Gastrocnemius medialis (tissue), 4 donors: ENCODE data around the gene SEMA6D. TPM values are rescaled to one million over a fixed set of nuclear protein-coding genes. Genes with fewer than 3 reads are reported as not detected.

Source experiments
- ATAC-seq, 2 donors: fragments of 150-250 bp; one replicate each; pipeline ENCODE4 v1.9.1; 2016
- DNase-seq, 2 donors: peaks; one replicate each; pipeline ENCODE4 v3.0.0-alpha.2; 2019
- H3K27ac ChIP-seq, 4 donors: fragments of 200-600 bp; sonication (generic); 1 replicate in 1 of 4; 2 replicates in 3 of 4; pipeline ENCODE4 v1.5.1; 2016 to 2018; ENCODE audit warnings: mild to moderate bottlenecking in 2 of 4, moderate library complexity in 1 of 4
- H3K27me3 ChIP-seq, 3 donors: fragments of 200-600 bp; sonication (generic) in 2 of 3; 1 replicate in 1 of 3; 2 replicates in 2 of 3; pipeline versions ENCODE4 v1.5.1 to v1.6.0; 2016 to 2019; ENCODE audit warnings: mild to moderate bottlenecking in 1 of 3, moderate library complexity in 1 of 3
- H3K36me3 ChIP-seq, 2 donors: fragments of 200-600 bp; sonication (generic) in 1 of 2; one replicate each; pipeline ENCODE4 v1.5.1; 2017 to 2018
- H3K4me1 ChIP-seq, 2 donors: fragments of 200-600 bp; sonication (generic) in 1 of 2; one replicate each; pipeline ENCODE4 v1.5.1; 2016 to 2017; ENCODE audit warnings: mild to moderate bottlenecking in 2 of 2
- H3K4me3 ChIP-seq, 4 donors: fragments of 200-600 bp; sonication (generic) in 3 of 4; 1 replicate in 1 of 4; 2 replicates in 3 of 4; pipeline ENCODE4 v1.5.1; 2016 to 2019; ENCODE audit warnings: mild to moderate bottlenecking in 2 of 4
- H3K9me3 ChIP-seq, 3 donors: fragments of 200-600 bp; sonication (generic) in 2 of 3; 1 replicate in 1 of 3; 2 replicates in 2 of 3; pipeline ENCODE4 v1.5.1; 2016 to 2019
- POLR2A ChIP-seq, 2 donors: fragments of 450-650 bp; IDR thresholded peaks; one replicate each; pipeline ENCODE4 v1.6.1; 2017; ENCODE audit warnings: antibody characterized with exemption in 2 of 2, mild to moderate bottlenecking in 2 of 2, moderate library complexity in 2 of 2
- in situ Hi-C, 4 donors: fragments of 200-750 bp; cut with MboI; loops; one replicate each; pipeline versions ENCODE4 v1.15.0 to v1.8.0; 2017; ENCODE audit warnings: low sequenced_read_pairs in 4 of 4
- intact Hi-C: fragments of 100-400 bp; cut with DNase I; formaldehyde crosslinking; loops from one replicate; pipeline ENCODE4 v1.15.1; 2023; ENCODE audit warnings: low total_unique reads
- total RNA-seq, 4 donors: library from RNA; depleted of rRNA; stranded (reverse); fragments of >200 nt; gene quantifications; one replicate each; pipeline versions ENCODE4 v1.1.0 to v1.2.3, GENCODE V29; 2016
- TF ChIP-seq, protein P1 (sequence below), 5 experiments: fragments of 450-650 bp in 3 of 5; fragments of 200-600 bp in 2 of 5; sonication (generic) in 2 of 5; IDR thresholded peaks in 4 of 5; conservative IDR thresholded peaks in 1 of 5; 1 replicate in 4 of 5; 2 replicates in 1 of 5; pipeline ENCODE4 v1.5.1; 2016 to 2019; ENCODE audit warnings: antibody characterized with exemption in 5 of 5, mild to moderate bottlenecking in 3 of 5, moderate library complexity in 3 of 5

SEMA6D gene
- total RNA-seq, 4 donors from 2014 or later: 0.97 to 5.9 (median 2.7) TPM

DNA sequence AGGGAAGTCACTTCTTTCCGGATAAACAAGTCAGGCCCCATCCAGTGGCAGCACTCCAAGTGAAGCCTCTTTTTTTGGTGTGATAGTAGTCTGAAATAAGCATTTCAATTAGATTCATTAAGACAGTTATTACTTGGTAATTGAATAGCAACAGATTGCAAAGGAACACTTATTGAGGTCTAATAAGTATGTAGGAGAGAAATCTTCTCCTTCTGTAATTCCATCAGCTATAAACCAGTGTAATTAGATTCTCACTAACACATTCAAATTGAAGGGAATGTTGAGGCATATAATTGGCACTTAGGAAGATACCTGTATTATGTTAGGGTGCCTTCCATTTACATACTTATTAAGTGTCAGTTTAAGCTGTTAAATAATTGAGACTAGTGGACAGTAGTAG, 73.9 kb downstream of the SEMA6D start:
- no peak for ATAC-seq
- no peaks in the 10 kb centered on the region for H3K36me3 ChIP-seq
- in situ Hi-C loops (loop anchor here in 1 of 4 donors (10.0 kb wide), 1 partner anchor 64 kb away; no protein-coding TSS in a partner anchor), intact Hi-C loops (no loop called here)
- TF ChIP-seq, protein P1, sequence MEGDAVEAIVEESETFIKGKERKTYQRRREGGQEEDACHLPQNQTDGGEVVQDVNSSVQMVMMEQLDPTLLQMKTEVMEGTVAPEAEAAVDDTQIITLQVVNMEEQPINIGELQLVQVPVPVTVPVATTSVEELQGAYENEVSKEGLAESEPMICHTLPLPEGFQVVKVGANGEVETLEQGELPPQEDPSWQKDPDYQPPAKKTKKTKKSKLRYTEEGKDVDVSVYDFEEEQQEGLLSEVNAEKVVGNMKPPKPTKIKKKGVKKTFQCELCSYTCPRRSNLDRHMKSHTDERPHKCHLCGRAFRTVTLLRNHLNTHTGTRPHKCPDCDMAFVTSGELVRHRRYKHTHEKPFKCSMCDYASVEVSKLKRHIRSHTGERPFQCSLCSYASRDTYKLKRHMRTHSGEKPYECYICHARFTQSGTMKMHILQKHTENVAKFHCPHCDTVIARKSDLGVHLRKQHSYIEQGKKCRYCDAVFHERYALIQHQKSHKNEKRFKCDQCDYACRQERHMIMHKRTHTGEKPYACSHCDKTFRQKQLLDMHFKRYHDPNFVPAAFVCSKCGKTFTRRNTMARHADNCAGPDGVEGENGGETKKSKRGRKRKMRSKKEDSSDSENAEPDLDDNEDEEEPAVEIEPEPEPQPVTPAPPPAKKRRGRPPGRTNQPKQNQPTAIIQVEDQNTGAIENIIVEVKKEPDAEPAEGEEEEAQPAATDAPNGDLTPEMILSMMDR (IDR thresholded peaks at IDR 0.05 in 4 of 5, conservative IDR thresholded peaks at IDR 0.05 in 1 of 5): no peak
- TF ChIP-seq POLR2A (IDR thresholded peaks at IDR 0.05): no peak
- H3K27ac ChIP-seq: no peak overlapping the region
- no peaks in the 10 kb centered on the region for H3K27me3 ChIP-seq
- no peak overlapping the region for H3K4me3 ChIP-seq
- peaks cover 5 to 13% of the 10 kb centered on the region in 2 donors for H3K4me1 ChIP-seq
- H3K9me3 ChIP-seq: no peaks in the 10 kb centered on the region
- no peak for DNase-seq

DNA sequence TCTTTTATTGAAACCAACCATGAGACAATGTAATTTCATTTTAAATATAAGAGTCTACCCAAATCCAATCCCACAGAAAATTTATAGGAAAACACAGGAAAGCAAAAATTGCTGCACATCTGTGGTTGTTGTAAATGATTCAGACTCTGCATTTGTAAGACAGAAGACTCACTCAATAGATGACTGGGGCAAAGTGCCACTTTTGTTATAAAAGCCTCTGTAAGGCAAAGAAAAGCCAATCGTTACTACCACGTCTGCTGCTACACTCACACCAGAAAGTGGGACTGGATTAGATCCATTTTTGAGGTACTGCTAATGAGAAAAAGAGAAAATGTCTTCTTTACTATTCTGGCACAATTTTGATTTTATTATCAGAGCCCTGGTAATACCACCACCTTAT, 74.9 kb downstream of the SEMA6D start:
- Histone ChIP-seq H3K36me3 (no peaks in the 10 kb centered on the region), H3K4me1 (peaks cover 8 to 21% of the 10 kb centered on the region in 2 donors), H3K4me3 (no peak overlapping the region), H3K27ac (no peak overlapping the region), H3K27me3 (no peaks in the 10 kb centered on the region), H3K9me3 (no peaks in the 10 kb centered on the region)
- ATAC-seq (no peak), DNase-seq (no peak)
- intact Hi-C loops (no loop called here), in situ Hi-C loops (loop anchor here in 1 of 4 donors (10.0 kb wide), 1 partner anchor 63 kb away; no protein-coding TSS in a partner anchor)
- TF ChIP-seq POLR2A (IDR thresholded peaks at IDR 0.05): no peak
- TF ChIP-seq, protein P1 (IDR thresholded peaks at IDR 0.05 in 4 of 5, conservative IDR thresholded peaks at IDR 0.05 in 1 of 5): no peak

DNA sequence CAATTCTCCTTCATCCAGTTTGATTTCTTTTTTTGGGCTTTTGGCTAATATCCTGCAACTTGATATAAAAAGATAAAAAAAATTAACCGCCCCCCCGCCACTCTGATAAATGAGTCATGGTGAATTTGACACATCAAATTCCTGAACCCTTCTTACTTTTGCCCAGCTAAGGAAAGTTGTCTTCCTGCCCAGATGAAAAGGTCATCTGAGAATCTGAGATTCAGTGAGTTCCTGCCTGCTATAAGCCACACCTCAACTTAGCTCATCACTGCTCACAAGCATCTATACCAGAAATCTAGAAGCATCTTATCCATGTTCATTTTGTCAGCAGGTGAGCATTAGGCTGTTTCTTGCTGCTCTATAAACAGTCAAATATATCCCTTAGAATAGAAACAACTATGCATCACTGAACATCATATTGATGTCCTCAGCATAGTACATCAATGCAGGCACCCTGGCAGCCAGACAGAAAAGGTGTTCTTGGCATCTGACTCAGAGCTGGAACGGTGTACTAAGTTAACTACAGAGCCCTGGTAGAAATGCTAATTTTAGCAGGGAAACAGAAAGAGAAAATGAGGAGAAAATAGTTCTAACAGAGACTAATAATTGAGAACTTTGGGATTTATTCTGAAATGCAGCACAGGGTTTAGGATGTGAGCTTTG, 77.1 kb downstream of the SEMA6D start:
- TF ChIP-seq, protein P1 (IDR thresholded peaks at IDR 0.05 in 4 of 5, conservative IDR thresholded peaks at IDR 0.05 in 1 of 5): no peak
- TF ChIP-seq POLR2A (IDR thresholded peaks at IDR 0.05): no peak
- Histone ChIP-seq H3K9me3 (no peaks in the 10 kb centered on the region), H3K4me1 (peaks cover 8 to 21% of the 10 kb centered on the region in 2 donors), H3K27me3 (no peaks in the 10 kb centered on the region), H3K36me3 (no peaks in the 10 kb centered on the region), H3K27ac (no peak overlapping the region), H3K4me3 (no peak overlapping the region)
- DNase-seq (no peak), ATAC-seq (no peak)
- in situ Hi-C loops (loop anchor here in 1 of 4 donors (10.0 kb wide), 1 partner anchor 60 kb away; no protein-coding TSS in a partner anchor), intact Hi-C loops (no loop called here)

DNA sequence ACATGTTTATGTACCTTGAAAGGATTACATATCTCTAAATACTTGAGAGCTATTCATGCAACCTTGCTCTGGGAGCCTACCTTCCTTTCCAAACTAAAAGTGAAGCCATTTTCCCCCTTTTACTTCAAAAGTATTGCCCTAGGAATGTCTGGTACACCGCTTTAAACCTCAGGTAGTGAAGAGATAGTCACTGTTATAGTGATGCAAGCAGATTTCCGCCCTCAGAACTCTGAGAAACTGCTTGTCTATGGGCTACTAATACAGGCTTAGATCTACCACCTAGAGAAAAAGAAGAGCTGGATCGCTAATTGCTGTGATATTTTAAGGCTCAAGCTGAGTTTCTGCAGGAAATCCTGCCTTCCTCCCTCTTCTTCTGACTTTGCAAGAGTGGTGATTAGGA, 78.6 kb downstream of the SEMA6D start:
- Histone ChIP-seq H3K36me3 (no peaks in the 10 kb centered on the region), H3K9me3 (no peaks in the 10 kb centered on the region), H3K4me3 (no peak overlapping the region), H3K27me3 (no peaks in the 10 kb centered on the region), H3K4me1 (peaks cover 8 to 21% of the 10 kb centered on the region in 2 donors), H3K27ac (no peak overlapping the region)
- DNase-seq (no peak), ATAC-seq (no peak)
- TF ChIP-seq, protein P1 (IDR thresholded peaks at IDR 0.05 in 4 of 5, conservative IDR thresholded peaks at IDR 0.05 in 1 of 5): no peak
- no peak for TF ChIP-seq POLR2A (IDR thresholded peaks at IDR 0.05)
- intact Hi-C loops: no loop called here
- in situ Hi-C loops: loop anchor here in 1 of 4 donors (10.0 kb wide), 1 partner anchor 59 kb away; no protein-coding TSS in a partner anchor
